ENCODE results near the gene PTPRT. TPM values are rescaled to one million over a fixed set of nuclear protein-coding genes. Genes with fewer than 3 reads are reported as not detected.

The PTPRT gene
- total RNA-seq, 1 donor from 2014 or later, result 23.5 TPM

GRCh38 chr20:42192321-42192720 is 997.4 kb downstream of the PTPRT start:
- Histone ChIP-seq H3K27ac (no peak overlapping the region), H3K9me3 (no peaks in the 10 kb centered on the region), H3K4me3 (no peak overlapping the region), H3K4me1 (no peaks in the 10 kb centered on the region), H3K27me3 (no peaks in the 10 kb centered on the region), H3K36me3 (no peaks in the 10 kb centered on the region)
- intact Hi-C loops (cut with DNase I), result no loop called here
- TF ChIP-seq CTCF (IDR thresholded peaks at IDR 0.05), result no peak
- no peak for DNase-seq (ENCODE audit: low spot score in 2 of 2)

GRCh38 chr20:42191140-42191860 is 998.4 kb downstream of the PTPRT start:
- H3K27ac ChIP-seq, result no peak overlapping the region

GRCh38 chr20:42190084-42190483 is 999.6 kb downstream of the PTPRT start:
- no peak for TF ChIP-seq CTCF (IDR thresholded peaks at IDR 0.05)
- intact Hi-C loops (cut with DNase I), result no loop called here

More at GRCh38 chr20:42191140-42191860, 998.4 kb downstream of the PTPRT start:
- Histone ChIP-seq H3K36me3 (no peaks in the 10 kb centered on the region), H3K4me1 (no peaks in the 10 kb centered on the region), H3K4me3 (no peak overlapping the region), H3K27me3 (no peaks in the 10 kb centered on the region), H3K9me3 (no peaks in the 10 kb centered on the region)
- DNase-seq (ENCODE audit: low spot score in 2 of 2), result no peak
- intact Hi-C loops (cut with DNase I), result no loop called here
- no peak for TF ChIP-seq CTCF (IDR thresholded peaks at IDR 0.05)

GRCh38 chr20:42186337-42186736 is 1003.4 kb downstream of the PTPRT start:
- intact Hi-C loops (cut with DNase I), result no loop called here
- no peak for TF ChIP-seq CTCF (IDR thresholded peaks at IDR 0.05)
- no peak overlapping the region for H3K4me3 ChIP-seq

More at GRCh38 chr20:42190084-42190483, 999.6 kb downstream of the PTPRT start:
- DNase-seq (ENCODE audit: low spot score in 2 of 2), result no peak
- no peak overlapping the region for H3K4me3 ChIP-seq
- no peaks in the 10 kb centered on the region for H3K9me3 ChIP-seq
- no peaks in the 10 kb centered on the region for H3K27me3 ChIP-seq
- H3K27ac ChIP-seq, result no peak overlapping the region
- no peaks in the 10 kb centered on the region for H3K4me1 ChIP-seq
- H3K36me3 ChIP-seq, result no peaks in the 10 kb centered on the region

GRCh38 chr20:42183147-42183546 is 1006.6 kb downstream of the PTPRT start:
- TF ChIP-seq CTCF (IDR thresholded peaks at IDR 0.05), result no peak
- no peak for DNase-seq (ENCODE audit: low spot score in 2 of 2)
- Histone ChIP-seq H3K36me3 (no peaks in the 10 kb centered on the region), H3K27me3 (no peaks in the 10 kb centered on the region), H3K4me3 (no peak overlapping the region), H3K4me1 (no peaks in the 10 kb centered on the region), H3K9me3 (no peaks in the 10 kb centered on the region), H3K27ac (no peak overlapping the region)
- intact Hi-C loops (cut with DNase I), result no loop called here

More at GRCh38 chr20:42186337-42186736, 1003.4 kb downstream of the PTPRT start:
- no peak overlapping the region for H3K27ac ChIP-seq
- no peaks in the 10 kb centered on the region for H3K36me3 ChIP-seq
- no peaks in the 10 kb centered on the region for H3K4me1 ChIP-seq
- no peaks in the 10 kb centered on the region for H3K27me3 ChIP-seq
- no peaks in the 10 kb centered on the region for H3K9me3 ChIP-seq
- DNase-seq (ENCODE audit: low spot score in 2 of 2), result no peak
